GM18526 (cell line): ENCODE data around the gene AXL.

Source experiments
- POLR2A ChIP-seq: IDR thresholded peaks from 3 replicates; pipeline ENCODE4 v1.6.1; 2011; ENCODE audit not compliant: insufficient read length; ENCODE audit errors: extremely low read depth

The AXL gene

GRCh38 chr19:41195675-41196497 is 23.1 kb upstream of the AXL start:
- no peak for TF ChIP-seq POLR2A

- no peak for TF ChIP-seq POLR2A
Measured at GRCh38 chr19:41198559-41198958, 20.5 kb upstream of the AXL start.

DNA sequence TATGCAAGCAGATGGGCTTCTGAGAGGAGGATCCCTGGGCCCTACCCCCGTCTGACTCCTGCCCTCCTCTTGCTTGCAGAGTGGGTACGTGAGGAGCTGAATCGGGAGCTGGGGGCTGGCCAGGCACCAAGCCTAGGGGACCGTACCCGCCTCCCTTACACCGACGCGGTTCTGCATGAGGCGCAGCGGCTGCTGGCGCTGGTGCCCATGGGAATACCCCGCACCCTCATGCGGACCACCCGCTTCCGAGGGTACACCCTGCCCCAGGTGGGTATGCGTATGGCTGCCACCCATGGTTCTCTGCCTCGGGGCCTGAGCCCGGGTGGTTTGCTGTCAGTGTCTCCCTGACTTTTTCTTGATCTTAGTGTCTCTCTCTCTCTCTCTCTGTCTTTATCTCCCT is 15.7 kb upstream of the AXL start:
- TF ChIP-seq POLR2A = no peak

- TF ChIP-seq POLR2A = no peak
Measured at GRCh38 chr19:41205995-41206394, 13.0 kb upstream of the AXL start.

- no peak for TF ChIP-seq POLR2A
Measured at GRCh38 chr19:41206456-41206855, 12.6 kb upstream of the AXL start.

GRCh38 chr19:41206926-41207750 is 11.9 kb upstream of the AXL start:
- TF ChIP-seq POLR2A = no peak

- no peak for TF ChIP-seq POLR2A
Measured at GRCh38 chr19:41214161-41214560, 4.9 kb upstream of the AXL start.

DNA sequence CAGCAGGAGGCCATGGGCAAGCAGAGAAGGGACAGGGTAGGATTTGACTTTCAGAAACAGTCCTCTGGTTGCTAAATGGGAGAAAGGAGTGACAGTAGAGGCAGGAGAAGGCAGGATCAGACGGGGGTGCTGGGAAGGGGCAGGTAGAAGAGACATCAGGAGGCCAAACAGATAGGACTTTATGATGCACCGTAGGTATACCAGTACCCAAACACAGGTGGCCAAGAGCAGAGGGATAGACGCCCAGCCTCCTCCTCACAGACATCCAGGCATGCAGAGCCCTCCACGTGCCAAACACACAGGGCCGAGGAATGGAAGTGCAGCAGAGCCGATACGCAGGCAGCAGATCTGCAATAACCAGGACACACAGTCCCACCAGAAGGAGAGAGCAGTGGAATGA is 1.3 kb upstream of the AXL start:
- TF ChIP-seq POLR2A = no peak

DNA sequence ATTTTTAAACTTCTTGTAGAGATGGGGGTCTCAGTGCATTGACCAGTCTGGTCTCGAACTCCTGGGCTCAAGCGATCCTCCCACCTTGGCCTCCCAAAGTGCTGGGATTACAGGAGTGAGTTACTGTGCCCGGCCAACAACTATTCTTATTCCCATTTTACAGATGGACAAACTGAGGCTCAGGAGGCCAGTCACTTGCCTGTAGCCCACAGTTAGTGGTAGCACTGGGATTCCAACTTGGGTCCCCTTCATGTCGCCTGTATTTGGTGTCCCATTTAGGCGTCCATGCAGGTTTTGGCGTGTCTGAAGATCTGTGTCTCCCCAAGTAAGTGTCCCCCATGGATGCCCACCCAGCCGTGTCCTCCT is 791 bp upstream of the AXL start:
- TF ChIP-seq POLR2A = no peak

GRCh38 chr19:41219924-41220567 is 1.0 kb downstream of the AXL start:
- no peak for TF ChIP-seq POLR2A

- TF ChIP-seq POLR2A = no peak
Measured at GRCh38 chr19:41220811-41221210, 1.8 kb downstream of the AXL start.

DNA sequence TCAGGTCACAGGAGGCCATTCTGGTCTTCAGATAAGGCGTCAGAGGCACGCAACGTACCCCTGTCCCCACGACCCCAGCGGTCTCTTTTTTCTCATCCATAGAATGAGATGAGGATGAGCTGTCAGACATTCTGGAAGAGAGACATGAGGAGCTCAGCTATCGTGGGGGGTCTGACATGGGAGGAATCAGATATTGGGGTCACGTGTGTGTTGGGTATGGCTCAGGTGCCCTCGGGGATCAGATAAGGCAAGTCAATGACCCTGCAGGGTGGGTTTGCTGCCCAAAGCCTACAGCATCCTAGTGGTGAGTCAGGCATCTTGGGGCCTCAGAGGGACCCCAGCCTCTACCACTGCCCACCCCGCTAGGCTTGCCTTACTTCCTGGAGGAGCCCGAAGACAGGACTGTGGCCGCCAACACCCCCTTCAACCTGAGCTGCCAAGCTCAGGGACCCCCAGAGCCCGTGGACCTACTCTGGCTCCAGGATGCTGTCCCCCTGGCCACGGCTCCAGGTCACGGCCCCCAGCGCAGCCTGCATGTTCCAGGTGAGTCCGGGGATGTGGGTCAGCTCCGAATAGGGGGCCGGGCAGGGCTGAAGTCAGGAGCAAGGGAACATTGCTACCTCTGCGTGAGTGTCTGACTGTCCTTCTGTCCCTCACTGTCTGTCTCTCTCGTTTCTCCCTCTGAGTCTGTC is 2.6 kb downstream of the AXL start:
- no peak for TF ChIP-seq POLR2A

DNA sequence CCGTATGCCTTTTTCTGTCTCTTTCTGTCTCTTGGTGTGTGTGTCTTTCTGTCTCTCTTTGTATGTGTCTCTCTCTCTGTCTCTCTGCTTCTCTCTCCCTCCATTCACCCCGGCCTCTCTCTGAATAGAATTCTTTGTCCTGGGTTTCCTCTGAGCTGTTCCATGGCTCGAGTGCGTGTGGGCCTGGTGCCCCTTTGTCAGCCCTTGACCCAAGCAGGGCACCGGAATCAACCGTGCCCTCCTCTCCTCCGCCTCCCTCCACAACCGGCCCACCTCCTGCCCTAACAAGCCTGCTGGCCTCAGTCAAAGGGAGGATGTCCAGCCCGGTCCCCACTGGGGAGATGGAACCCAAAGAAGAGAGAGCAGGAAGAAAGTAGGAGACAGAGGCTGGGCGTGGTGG is 3.2 kb downstream of the AXL start:
- no peak for TF ChIP-seq POLR2A

DNA sequence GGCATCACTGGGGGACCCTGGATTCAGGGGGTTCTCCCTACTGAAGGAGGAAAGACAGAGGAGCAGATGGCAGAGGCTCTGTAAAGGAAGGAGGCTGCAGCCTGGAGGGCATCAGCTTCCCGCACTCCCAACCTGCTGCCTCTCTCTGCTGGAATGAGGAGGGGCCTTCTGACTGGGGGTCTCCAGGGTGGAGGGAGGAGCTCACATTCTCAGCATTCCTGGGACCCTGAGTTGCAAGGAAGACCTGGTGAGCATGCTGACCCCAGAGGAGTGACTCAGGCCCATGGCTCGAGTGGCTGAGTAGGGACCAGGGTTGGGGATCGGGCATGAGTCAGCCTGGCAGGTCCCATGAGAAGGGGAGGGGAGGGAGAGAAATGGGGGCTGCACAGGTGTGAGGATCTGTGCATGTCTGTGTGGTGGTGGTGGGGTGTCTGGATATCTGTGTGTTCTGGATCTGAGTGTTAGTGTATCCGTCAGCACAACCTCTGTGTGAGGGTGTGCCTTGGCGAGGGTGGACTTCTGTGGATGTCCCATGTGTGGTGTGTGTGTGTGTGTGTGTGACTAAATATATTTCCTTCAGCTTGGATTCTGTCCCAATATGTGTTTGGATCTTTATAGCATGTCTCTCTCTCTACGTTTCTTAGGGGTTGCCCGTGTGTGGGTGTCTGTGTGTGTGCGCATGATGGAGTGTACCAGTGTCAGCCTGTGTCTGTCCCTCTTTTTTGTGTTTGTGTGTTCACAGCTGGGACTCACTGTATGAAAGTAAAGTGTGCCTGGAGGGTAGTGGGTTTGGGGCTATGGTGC is 4.6 kb downstream of the AXL start:
- no peak for TF ChIP-seq POLR2A

DNA sequence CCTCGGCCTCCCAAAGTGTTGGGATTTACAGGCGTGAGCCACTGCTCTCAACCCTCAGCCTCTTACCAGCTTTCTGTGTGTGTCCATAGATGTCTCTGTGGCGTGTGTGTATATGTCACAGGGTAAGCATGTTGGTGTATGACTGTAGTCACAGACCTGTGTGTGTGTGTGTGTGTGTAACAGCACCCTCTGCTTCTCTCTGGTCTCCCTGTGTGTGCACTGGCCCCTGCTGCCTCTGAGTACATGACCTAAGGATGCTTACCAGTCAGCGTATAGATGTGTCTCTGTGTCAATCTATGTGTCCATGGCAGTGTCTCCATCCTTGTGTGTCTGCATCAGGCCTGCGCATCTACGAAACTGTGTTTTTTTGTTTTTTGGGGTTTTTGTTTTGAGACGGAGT is 5.6 kb downstream of the AXL start:
- no peak for TF ChIP-seq POLR2A
